Ascending aorta (tissue), 2 donors: ENCODE measurements around the gene GNB5. TPM values are rescaled to one million over a fixed set of nuclear protein-coding genes. Genes with fewer than 3 reads are reported as not detected.
A peak's percentile ranks its signal among the peaks of the same experiment; 100 is the strongest.

Experiments
- DNase-seq, 2 donors: peaks; one replicate each; pipeline ENCODE4 v3.0.0-alpha.2; 2019; ENCODE audit warnings: low spot score in 2 of 2
- H3K27ac ChIP-seq, 2 donors: fragments of 200-600 bp; sonication (generic); one replicate each; pipeline ENCODE4 v1.5.1; 2016 to 2017; ENCODE audit warnings: mild to moderate bottlenecking in 1 of 2
- H3K27me3 ChIP-seq: fragments of 200-600 bp; sonication (generic); one replicate; pipeline ENCODE4 v1.5.1; 2017
- H3K36me3 ChIP-seq, 2 donors: fragments of 200-600 bp; sonication (generic); one replicate each; pipeline ENCODE4 v1.5.1; 2016
- H3K4me1 ChIP-seq, 2 donors: fragments of 200-600 bp; sonication (generic); one replicate each; pipeline ENCODE4 v1.5.1; 2016 to 2017; ENCODE audit warnings: mild to moderate bottlenecking in 1 of 2
- H3K4me3 ChIP-seq, 2 donors: fragments of 200-600 bp; sonication (generic); one replicate each; pipeline ENCODE4 v1.5.1; 2016 to 2017; ENCODE audit warnings: mild to moderate bottlenecking in 1 of 2
- H3K9me3 ChIP-seq, 2 donors: fragments of 200-600 bp; sonication (generic); one replicate each; pipeline ENCODE4 v1.5.1; 2016
- CTCF ChIP-seq, 3 experiments: fragments of 200-600 bp in 2 of 3; fragments of 450-650 bp in 1 of 3; sonication (generic) in 2 of 3; IDR thresholded peaks; one replicate each; pipeline ENCODE4 v1.5.1; 2016 to 2019; ENCODE audit warnings: antibody characterized with exemption in 3 of 3, mild to moderate bottlenecking in 1 of 3, moderate library complexity in 1 of 3
- intact Hi-C: fragments of 100-400 bp; cut with DNase I; formaldehyde crosslinking; loops from one replicate; pipeline ENCODE4 v1.15.1; 2023
- total RNA-seq: library from RNA; depleted of rRNA; stranded (reverse); fragments of >200 nt; gene quantifications from one replicate; pipeline ENCODE4 v1.1.0, GENCODE V29; 2016

The GNB5 gene
- total RNA-seq, 1 donor from 2014 or later = 8.8 TPM

GRCh38 chr15:52180851-52181450 lies 10.2 kb downstream of the GNB5 start:
- Histone ChIP-seq H3K27me3 (no peaks in the 10 kb centered on the region), H3K9me3 (no peaks in the 10 kb centered on the region), H3K4me3 (peak overlapping the region; percentile 95 to 99), H3K4me1 (peaks cover 0 to 3% of the 10 kb centered on the region in 2 donors), H3K36me3 (no peaks in the 10 kb centered on the region), H3K27ac (peak overlapping the region in 1 of 2 donors; percentile 88)
- DNase-seq = no peak
- TF ChIP-seq CTCF (IDR thresholded peaks at IDR 0.05) = no peak
- intact Hi-C loops = loop anchor here (5.0 to 10.0 kb wide), 2 partner anchors 71 to 504 kb away; no protein-coding TSS in a partner anchor

GRCh38 chr15:52180196-52180835 lies 10.9 kb downstream of the GNB5 start:
- Histone ChIP-seq H3K4me1 (peaks cover 0 to 3% of the 10 kb centered on the region in 2 donors), H3K27me3 (no peaks in the 10 kb centered on the region), H3K27ac (peak overlapping the region; percentile 88 to 95), H3K36me3 (no peaks in the 10 kb centered on the region), H3K4me3 (peak overlapping the region; percentile 95 to 99), H3K9me3 (no peaks in the 10 kb centered on the region)
- TF ChIP-seq CTCF (IDR thresholded peaks at IDR 0.05) = no peak
- no peak for DNase-seq
- intact Hi-C loops = loop anchor here (5.0 to 10.0 kb wide), 2 partner anchors 72 to 504 kb away; no protein-coding TSS in a partner anchor

GRCh38 chr15:52179278-52180195 lies 11.7 kb downstream of the GNB5 start:
- H3K9me3 ChIP-seq = no peaks in the 10 kb centered on the region
- peak; percentile 47 to 91 for DNase-seq
- TF ChIP-seq CTCF (IDR thresholded peaks at IDR 0.05) = no peak
- no peaks in the 10 kb centered on the region for H3K36me3 ChIP-seq
- H3K4me3 ChIP-seq = peak overlapping the region; percentile 95 to 99
- H3K27ac ChIP-seq = peak overlapping the region; percentile 88 to 95
- peaks cover 0 to 3% of the 10 kb centered on the region in 2 donors for H3K4me1 ChIP-seq
- intact Hi-C loops = loop anchor here (2.0 to 10.0 kb wide), 4 partner anchors 73 to 505 kb away; partner anchors contain the start of genes ARPP19 and MAPK6
- H3K27me3 ChIP-seq = no peaks in the 10 kb centered on the region

- no peak for TF ChIP-seq CTCF (IDR thresholded peaks at IDR 0.05)
- H3K27ac ChIP-seq = peak overlapping the region; percentile 88 to 95
- no peak for DNase-seq
- peak overlapping the region; percentile 95 to 99 for H3K4me3 ChIP-seq
- peaks cover 0 to 3% of the 10 kb centered on the region in 2 donors for H3K4me1 ChIP-seq
- intact Hi-C loops = loop anchor here (2.0 to 5.0 kb wide), 2 partner anchors 160 to 389 kb away; partner anchors contain the start of genes ARPP19 and MAPK6
- no peaks in the 10 kb centered on the region for H3K36me3 ChIP-seq
- no peaks in the 10 kb centered on the region for H3K9me3 ChIP-seq
- H3K27me3 ChIP-seq = no peaks in the 10 kb centered on the region
These were observed 12.4 kb downstream of the GNB5 start for GRCh38 chr15:52178765-52179164.

GRCh38 chr15:52172869-52173268 lies 18.3 kb downstream of the GNB5 start:
- H3K36me3 ChIP-seq = no peaks in the 10 kb centered on the region
- DNase-seq = no peak
- H3K4me1 ChIP-seq = no peaks in the 10 kb centered on the region
- H3K4me3 ChIP-seq = no peak overlapping the region
- intact Hi-C loops = no loop called here
- H3K27ac ChIP-seq = no peak overlapping the region
- no peaks in the 10 kb centered on the region for H3K27me3 ChIP-seq
- H3K9me3 ChIP-seq = no peaks in the 10 kb centered on the region
- TF ChIP-seq CTCF (IDR thresholded peaks at IDR 0.05) = no peak
